ENCODE data around the gene OTX1. TPM values are rescaled to one million over a fixed set of nuclear protein-coding genes. Genes with fewer than 3 reads are reported as not detected.

Gene OTX1
- total RNA-seq, 1 donor from 2014 or later = 0.30 TPM

DNA sequence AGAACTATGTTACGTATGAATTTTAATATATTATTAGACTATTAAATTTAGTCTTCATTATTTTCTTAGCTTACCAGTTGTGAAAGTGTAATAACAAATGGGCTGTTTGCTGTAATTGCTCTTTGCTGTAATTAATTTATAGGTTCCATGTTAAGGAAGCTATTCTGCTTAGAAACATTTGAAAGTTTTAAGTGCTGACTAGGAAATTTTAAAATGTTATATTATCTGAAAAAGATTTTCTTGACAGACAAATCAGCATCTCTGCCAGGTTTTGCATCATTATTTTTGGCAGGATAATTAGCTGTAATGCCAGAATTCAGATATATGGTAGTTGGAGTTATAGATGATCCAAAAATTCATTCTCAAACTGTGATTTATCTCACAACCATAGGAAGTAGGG is 42.2 kb downstream of the OTX1 start:
- no peak overlapping the region for H3K4me2 ChIP-seq (ENCODE audit: low read length)
- no peaks in the 10 kb centered on the region for H3K9me3 ChIP-seq (ENCODE audit: insufficient read depth, low read depth, low read length)
- DNase-seq (ENCODE audit: low read depth) (no peak), FAIRE-seq (no peak)
- H4K20me1 ChIP-seq (ENCODE audit: insufficient read depth, low read length) = no peaks in the 10 kb centered on the region
- H3K27me3 ChIP-seq (ENCODE audit: insufficient read depth, low read length) = no peaks in the 10 kb centered on the region
- Mint-ChIP-seq H3K27ac (ENCODE audit: unreplicated experiment) (no peak overlapping the region), H3K4me1 (ENCODE audit: low read depth, unreplicated experiment) (no peaks in the 10 kb centered on the region), H3K4me3 (ENCODE audit: unreplicated experiment) (no peak overlapping the region), H3K36me3 (ENCODE audit: low read depth, unreplicated experiment) (no peaks in the 10 kb centered on the region), H3K27me3 (ENCODE audit: low read depth, unreplicated experiment) (no peaks in the 10 kb centered on the region), H3K9me3 (ENCODE audit: unreplicated experiment) (peaks cover 7% of the 10 kb centered on the region)
- no peak overlapping the region for H2AFZ ChIP-seq (ENCODE audit: low read depth, low read length)
- no peaks in the 10 kb centered on the region for H3K36me3 ChIP-seq (ENCODE audit: insufficient read depth, low read length)
- no peaks in the 10 kb centered on the region for H3K4me1 ChIP-seq (ENCODE audit: insufficient read depth, low read length)
- H3K9ac ChIP-seq (ENCODE audit: low read length) = no peak overlapping the region
- H3K4me3 ChIP-seq (ENCODE audit: insufficient read depth, low read depth, low read length) = no peak overlapping the region
- H3K79me2 ChIP-seq (ENCODE audit: insufficient read depth, low read length) = no peaks in the 10 kb centered on the region
- TF ChIP-seq, protein P1, sequence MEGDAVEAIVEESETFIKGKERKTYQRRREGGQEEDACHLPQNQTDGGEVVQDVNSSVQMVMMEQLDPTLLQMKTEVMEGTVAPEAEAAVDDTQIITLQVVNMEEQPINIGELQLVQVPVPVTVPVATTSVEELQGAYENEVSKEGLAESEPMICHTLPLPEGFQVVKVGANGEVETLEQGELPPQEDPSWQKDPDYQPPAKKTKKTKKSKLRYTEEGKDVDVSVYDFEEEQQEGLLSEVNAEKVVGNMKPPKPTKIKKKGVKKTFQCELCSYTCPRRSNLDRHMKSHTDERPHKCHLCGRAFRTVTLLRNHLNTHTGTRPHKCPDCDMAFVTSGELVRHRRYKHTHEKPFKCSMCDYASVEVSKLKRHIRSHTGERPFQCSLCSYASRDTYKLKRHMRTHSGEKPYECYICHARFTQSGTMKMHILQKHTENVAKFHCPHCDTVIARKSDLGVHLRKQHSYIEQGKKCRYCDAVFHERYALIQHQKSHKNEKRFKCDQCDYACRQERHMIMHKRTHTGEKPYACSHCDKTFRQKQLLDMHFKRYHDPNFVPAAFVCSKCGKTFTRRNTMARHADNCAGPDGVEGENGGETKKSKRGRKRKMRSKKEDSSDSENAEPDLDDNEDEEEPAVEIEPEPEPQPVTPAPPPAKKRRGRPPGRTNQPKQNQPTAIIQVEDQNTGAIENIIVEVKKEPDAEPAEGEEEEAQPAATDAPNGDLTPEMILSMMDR (IDR thresholded peaks at IDR 0.05; ENCODE audit: insufficient read depth, low read depth, low read length) = no peak
- TF ChIP-seq EZH2 (IDR thresholded peaks at IDR 0.05; ENCODE audit: insufficient read depth, low read length) = no peak
- no peak overlapping the region for H3K27ac ChIP-seq (ENCODE audit: low read depth, low read length)

DNA sequence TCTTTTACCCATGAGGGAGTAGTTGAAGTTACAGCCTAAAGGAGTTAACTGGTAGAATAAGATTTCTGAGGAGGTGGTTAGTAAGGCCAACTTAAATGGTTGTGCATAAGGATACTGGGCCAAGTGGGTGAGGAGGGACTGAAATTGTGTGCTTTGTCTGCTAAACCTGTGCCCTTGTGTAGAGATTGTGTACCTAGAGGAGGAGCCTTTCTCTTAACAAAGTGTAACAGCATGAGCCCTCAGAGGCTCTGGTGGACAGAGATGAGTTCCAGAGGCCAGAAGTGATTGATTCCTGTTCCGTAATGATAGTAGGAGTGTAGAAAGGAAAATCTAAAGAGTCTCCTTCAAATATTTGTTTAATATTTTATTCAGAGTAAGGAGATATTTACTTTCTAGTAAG is 42.9 kb downstream of the OTX1 start:
- Mint-ChIP-seq H3K27ac (ENCODE audit: unreplicated experiment) (no peak overlapping the region), H3K27me3 (ENCODE audit: low read depth, unreplicated experiment) (no peaks in the 10 kb centered on the region), H3K4me3 (ENCODE audit: unreplicated experiment) (no peak overlapping the region)

DNA sequence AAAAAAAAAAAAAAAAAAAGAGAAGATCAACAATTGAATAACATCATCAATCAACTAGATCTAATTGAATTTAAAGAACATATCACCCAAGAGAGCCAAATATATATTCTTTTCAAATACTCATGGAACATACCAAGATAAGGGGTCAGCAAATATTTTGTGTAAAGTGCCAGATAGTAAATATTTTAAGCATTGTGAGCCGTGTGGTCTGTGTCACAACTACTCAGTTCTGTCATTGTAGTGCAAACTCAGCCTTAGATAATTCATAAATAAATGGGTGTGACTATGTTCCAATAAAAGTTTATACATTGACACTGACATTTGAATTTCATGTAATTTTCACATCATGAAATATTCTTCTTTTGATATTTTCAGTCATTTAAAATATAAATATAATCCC is 45.9 kb downstream of the OTX1 start:
- H3K4me1 ChIP-seq (ENCODE audit: insufficient read depth, low read length) = no peaks in the 10 kb centered on the region
- H2AFZ ChIP-seq (ENCODE audit: low read depth, low read length) = no peak overlapping the region
- TF ChIP-seq, protein P1 (IDR thresholded peaks at IDR 0.05; ENCODE audit: insufficient read depth, low read depth, low read length) = no peak
- no peak for TF ChIP-seq EZH2 (IDR thresholded peaks at IDR 0.05; ENCODE audit: insufficient read depth, low read length)
- Mint-ChIP-seq H3K27ac (ENCODE audit: unreplicated experiment) (no peak overlapping the region), H3K4me3 (ENCODE audit: unreplicated experiment) (no peak overlapping the region), H3K4me1 (ENCODE audit: low read depth, unreplicated experiment) (no peaks in the 10 kb centered on the region), H3K36me3 (ENCODE audit: low read depth, unreplicated experiment) (no peaks in the 10 kb centered on the region), H3K27me3 (ENCODE audit: low read depth, unreplicated experiment) (no peaks in the 10 kb centered on the region), H3K9me3 (ENCODE audit: unreplicated experiment) (peaks cover 3% of the 10 kb centered on the region)
- DNase-seq (ENCODE audit: low read depth) (no peak), FAIRE-seq (no peak)
- no peaks in the 10 kb centered on the region for H3K27me3 ChIP-seq (ENCODE audit: insufficient read depth, low read length)
- no peaks in the 10 kb centered on the region for H4K20me1 ChIP-seq (ENCODE audit: insufficient read depth, low read length)
- no peak overlapping the region for H3K27ac ChIP-seq (ENCODE audit: low read depth, low read length)
- H3K79me2 ChIP-seq (ENCODE audit: insufficient read depth, low read length) = no peaks in the 10 kb centered on the region
- H3K36me3 ChIP-seq (ENCODE audit: insufficient read depth, low read length) = no peaks in the 10 kb centered on the region
- no peak overlapping the region for H3K4me3 ChIP-seq (ENCODE audit: insufficient read depth, low read depth, low read length)
- no peak overlapping the region for H3K4me2 ChIP-seq (ENCODE audit: low read length)
- no peak overlapping the region for H3K9ac ChIP-seq (ENCODE audit: low read length)
- H3K9me3 ChIP-seq (ENCODE audit: insufficient read depth, low read depth, low read length) = no peaks in the 10 kb centered on the region

More for the DNA sequence above, 42.9 kb downstream of the OTX1 start:
- Histone ChIP-seq H3K36me3 (ENCODE audit: insufficient read depth, low read length) (no peaks in the 10 kb centered on the region), H3K4me3 (ENCODE audit: insufficient read depth, low read depth, low read length) (no peak overlapping the region), H3K27me3 (ENCODE audit: insufficient read depth, low read length) (no peaks in the 10 kb centered on the region), H3K4me1 (ENCODE audit: insufficient read depth, low read length) (no peaks in the 10 kb centered on the region), H3K79me2 (ENCODE audit: insufficient read depth, low read length) (no peaks in the 10 kb centered on the region), H3K4me2 (ENCODE audit: low read length) (no peak overlapping the region), H2AFZ (ENCODE audit: low read depth, low read length) (no peak overlapping the region), H3K27ac (ENCODE audit: low read depth, low read length) (no peak overlapping the region), H3K9ac (ENCODE audit: low read length) (no peak overlapping the region), H4K20me1 (ENCODE audit: insufficient read depth, low read length) (no peaks in the 10 kb centered on the region), H3K9me3 (ENCODE audit: insufficient read depth, low read depth, low read length) (no peaks in the 10 kb centered on the region)
- H3K36me3 Mint-ChIP-seq (ENCODE audit: low read depth, unreplicated experiment) = no peaks in the 10 kb centered on the region
- FAIRE-seq (no peak), DNase-seq (ENCODE audit: low read depth) (no peak)
- H3K9me3 Mint-ChIP-seq (ENCODE audit: unreplicated experiment) = peaks cover 7% of the 10 kb centered on the region
- H3K4me1 Mint-ChIP-seq (ENCODE audit: low read depth, unreplicated experiment) = no peaks in the 10 kb centered on the region
- TF ChIP-seq, protein P1 (IDR thresholded peaks at IDR 0.05; ENCODE audit: insufficient read depth, low read depth, low read length) = no peak
- no peak for TF ChIP-seq EZH2 (IDR thresholded peaks at IDR 0.05; ENCODE audit: insufficient read depth, low read length)
